CD4-positive, alpha-beta T cell treated with Interleukin-2 at 100 ng/mL for 4 hours (primary cell): ENCODE data around the gene GBX2.

Experiments
- DNase-seq: peaks from one replicate; pipeline ENCODE4 v3.0.0-alpha.2; 2020; ENCODE audit warnings: low spot score

GBX2 gene

DNA sequence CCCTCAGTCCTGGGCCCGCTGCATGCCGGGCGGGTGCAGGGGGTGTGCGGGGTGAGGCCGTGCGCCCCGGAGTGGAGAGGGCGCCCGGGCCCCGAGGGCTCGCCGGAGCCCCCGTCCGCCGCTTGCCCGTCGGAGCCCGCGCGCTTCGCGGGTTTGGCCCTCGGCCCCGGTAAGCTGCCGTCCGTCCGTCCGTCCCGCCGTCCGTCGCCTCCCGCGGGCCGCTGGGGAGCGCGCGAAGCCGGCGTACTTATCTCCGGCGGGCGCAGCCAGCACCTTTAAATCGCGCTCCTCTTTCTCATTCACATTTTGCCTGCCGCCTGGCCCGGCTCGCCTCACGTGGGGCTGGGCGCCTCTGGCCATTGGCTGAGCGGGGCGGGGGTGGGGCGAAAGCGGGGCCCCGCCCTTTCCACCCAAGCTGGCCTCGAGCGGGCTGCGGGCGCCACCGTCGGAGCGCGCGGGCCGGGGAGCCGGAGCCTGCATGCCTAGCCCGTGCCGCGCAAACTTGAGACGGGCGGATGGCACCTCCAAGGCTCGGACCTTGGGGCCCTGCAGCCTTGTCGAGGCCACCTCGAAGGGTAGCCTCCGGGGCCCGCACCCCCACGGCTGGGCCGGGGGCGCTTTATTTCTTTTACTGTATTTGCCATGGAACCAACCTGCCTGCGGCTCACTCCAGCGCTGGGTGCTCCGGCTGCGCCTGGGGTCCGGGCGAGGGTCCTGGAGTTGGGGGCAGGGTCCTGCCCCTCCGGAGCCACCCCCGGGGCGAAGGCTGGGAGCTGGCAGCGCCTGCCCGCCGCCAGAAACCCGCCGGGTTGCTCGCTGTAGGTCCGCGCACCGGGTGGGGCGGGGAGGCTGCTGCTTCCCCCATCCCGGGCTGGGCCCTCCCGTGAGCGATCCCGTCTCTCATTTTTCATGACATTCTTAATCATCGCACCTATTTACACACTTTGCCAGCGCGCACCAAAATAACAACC is at the start of gene GBX2:
TSS of gene GBX2 (minus strand) at position 277 of the 971 bp plus-strand sequence. CDS start 415 bp downstream, outside the sequence.
- no peak for DNase-seq

DNA sequence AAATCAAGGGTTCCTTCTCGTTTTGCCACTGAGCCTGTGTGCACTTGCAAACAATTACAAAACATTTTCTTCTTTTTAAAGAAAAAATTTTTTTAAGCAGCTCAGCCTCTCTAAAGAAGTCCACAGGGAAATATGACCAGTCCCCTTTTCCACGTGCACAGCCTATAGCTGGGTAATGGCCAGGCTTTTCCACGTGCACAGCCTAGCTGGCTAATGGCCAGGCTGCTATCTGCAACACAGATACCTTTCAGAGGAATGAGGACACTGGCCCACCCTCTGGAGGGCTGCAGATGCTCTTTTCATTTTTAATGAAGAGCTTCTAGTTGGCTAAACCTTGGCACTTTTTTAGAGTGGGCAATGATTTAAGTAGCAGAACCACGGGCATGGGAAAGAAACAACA is 49.7 kb upstream of the GBX2 start:
- DNase-seq: no peak

GRCh38 chr2:236216711-236217110 is 48.5 kb upstream of the GBX2 start:
- no peak for DNase-seq

GRCh38 chr2:236215761-236216333 is 47.7 kb upstream of the GBX2 start:
- no peak for DNase-seq

DNA sequence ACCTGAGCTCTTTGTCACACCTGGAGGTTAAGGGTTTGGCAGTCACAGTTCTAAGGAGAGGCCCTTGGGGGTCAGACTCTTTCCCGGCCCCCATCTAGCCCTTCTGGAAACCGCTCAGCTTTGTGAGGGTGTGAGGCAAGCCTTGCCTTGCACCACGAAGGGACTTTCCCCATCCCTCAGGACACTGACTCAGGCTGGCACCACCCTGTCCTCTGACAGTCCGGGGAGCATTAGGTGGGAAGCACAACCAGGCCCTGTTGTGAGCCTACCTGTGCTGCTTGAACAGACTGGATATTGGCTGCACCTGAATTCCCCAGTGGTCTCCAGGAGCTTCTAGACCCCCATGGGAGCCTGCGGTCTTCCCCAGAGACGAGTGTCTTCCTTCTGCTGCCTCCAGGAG is 47.0 kb upstream of the GBX2 start:
- no peak for DNase-seq

GRCh38 chr2:236214376-236214995 is 46.3 kb upstream of the GBX2 start:
- no peak for DNase-seq

DNA sequence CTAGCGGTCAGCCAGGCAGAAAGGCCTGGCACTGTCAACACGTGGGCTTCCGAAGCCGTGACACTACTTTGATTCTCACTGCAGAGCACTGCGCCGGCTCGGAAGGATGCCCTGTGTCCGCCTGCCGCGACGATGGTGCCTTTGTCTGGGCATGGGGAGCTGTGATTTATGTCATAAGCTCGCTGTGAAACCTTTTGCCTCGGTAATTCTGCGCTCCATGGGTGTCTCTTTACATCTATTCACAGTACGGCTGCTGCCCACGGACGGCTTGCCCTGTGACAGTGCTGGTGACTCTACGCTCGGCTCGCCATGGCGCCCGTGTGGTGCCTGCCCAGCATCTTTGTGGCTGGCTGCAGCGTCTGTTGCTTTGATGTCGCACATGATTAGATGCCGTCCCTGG is 43.1 kb upstream of the GBX2 start:
- no peak for DNase-seq

- DNase-seq: no peak
Measured at GRCh38 chr2:236210536-236210935, 42.4 kb upstream of the GBX2 start.

GRCh38 chr2:236209996-236210395 is 41.8 kb upstream of the GBX2 start:
- DNase-seq: no peak

DNA sequence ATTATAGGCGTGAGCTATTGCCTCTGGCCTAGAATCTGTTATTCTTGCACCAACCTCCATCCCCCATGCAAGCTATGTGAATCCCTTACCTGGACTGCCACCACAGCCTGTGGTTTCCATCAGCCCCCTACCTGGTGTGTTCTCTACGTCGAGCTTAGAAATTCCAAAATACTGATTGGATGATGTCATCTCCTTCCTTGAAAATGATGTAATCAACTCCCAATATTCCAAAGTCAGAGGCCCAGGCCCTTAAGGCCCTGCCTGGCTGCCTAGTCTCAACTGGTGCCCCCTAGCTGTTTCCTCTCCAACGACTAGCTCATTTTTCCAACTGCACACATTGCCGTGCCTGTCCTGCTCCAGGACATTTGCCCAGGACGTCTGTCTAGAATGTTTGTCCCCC is 41.3 kb upstream of the GBX2 start:
- DNase-seq: no peak

GRCh38 chr2:236208019-236208926 is 40.1 kb upstream of the GBX2 start:
- DNase-seq: no peak

DNA sequence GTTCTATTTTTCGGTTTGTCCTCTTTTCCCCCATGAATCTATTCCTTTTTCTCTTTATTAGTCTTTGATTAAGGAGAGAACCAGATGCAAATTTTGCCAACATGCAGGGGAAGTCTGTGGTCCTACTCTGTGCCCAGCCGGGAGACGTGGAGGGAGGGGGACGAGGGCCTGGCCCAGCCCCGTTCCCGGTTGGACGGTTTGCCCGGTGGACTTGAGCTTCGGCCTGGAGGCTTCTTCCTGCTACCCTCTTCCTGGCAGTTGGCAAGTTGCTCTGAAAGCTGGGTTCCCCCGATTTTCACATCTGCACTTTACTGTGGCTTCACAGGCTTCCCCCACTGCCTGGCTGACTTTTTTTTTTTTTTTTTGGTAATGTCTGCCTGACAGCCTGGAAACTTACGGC is 39.3 kb upstream of the GBX2 start:
- no peak for DNase-seq

DNA sequence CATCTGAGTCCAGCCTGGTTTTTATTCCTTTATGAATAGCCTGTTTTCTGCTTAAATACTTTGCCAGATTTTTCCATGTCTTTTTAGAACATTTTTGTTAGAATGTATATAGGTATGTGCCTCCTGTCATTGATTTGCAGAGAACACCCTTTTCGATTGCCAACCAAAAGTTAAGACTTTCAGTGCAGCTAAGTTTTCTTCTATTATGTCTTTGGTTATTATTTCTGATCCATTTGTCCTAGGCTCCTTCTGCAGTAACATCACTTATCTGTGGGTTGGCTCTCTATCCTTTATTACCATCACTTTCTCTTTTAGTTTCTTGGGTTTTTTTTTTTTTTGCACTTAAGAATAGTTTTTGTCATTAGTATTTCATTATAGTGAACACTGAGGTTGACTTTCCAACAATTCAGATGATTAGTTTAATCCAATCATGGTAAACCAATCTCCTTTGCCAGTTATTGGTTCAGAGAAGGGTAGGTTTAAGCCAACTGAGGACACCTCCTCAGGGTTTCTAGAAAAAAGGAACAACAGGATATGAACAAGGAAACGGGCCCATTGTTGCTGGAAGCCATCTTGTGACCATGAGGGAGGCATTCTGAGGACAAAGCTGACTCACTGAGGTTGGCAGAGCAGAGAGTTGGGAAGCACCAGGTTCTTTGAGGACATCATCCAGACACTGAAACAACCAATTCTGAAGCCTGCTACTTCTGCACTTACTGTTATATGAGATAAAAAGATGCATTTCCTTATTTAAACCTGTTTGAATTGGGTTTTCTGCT is 37.9 kb upstream of the GBX2 start:
- no peak for DNase-seq

GRCh38 chr2:236204953-236205352 is 36.8 kb upstream of the GBX2 start:
- no peak for DNase-seq

DNA sequence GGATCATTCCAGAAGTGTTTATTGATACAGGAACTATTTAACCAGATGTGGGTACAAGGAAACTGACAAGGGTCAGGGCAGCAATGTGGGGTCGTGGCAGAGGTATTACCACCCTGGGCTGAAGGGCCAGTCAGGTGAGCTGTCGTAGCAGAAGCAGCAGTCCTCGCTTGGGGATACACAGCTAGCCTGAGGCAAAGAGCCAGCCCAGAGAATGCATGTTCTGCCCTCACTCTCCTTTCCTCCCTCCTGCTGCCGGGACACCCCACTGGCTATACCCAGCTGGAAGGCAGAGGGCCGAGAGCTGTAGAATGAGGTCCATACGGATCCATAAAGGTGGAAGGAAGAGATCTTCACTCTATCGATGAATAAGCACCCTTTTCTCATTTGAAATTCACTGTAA is 32.2 kb upstream of the GBX2 start:
- DNase-seq: no peak

DNA sequence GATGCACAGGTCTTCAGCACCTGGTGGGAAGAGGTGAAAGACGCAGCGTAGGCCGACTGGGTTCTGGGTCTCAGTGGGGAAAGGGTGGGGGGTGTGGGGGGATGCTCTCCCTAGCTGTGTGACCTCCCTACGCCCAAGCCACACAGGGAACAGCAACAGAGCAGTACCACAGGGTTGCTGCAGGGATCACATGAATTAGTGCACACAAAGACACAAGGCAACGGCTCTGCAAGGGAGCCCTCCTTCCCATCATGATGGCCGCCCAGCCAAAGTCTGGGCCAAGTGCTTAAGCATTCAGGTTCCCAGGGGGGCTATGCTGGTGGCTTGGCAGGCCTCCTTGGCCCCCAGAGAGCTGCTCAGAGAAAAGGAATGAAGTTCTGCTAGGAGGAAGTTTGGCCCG is 28.2 kb upstream of the GBX2 start:
- DNase-seq: no peak

DNA sequence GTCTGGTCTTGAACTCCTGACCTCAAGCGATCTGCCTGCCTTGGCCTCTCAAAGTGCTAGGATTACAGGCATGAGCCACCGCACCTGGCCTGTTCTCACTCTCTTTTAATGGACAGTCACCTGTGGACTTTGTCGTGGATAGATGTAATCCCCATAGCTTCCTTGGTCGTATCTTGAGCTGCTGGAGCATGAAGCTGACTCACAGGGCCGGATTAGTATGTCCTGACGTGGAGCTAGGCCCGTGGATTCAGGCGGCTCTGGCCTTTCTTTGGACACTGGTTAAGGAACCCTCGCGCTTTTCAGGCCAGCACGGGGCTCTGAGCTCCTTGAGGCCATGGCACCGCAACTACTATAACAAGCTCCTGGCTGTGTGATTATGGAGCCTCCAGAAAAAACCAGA is 27.5 kb upstream of the GBX2 start:
- DNase-seq: no peak

GRCh38 chr2:236194786-236195185 is 26.6 kb upstream of the GBX2 start:
- DNase-seq: no peak

DNA sequence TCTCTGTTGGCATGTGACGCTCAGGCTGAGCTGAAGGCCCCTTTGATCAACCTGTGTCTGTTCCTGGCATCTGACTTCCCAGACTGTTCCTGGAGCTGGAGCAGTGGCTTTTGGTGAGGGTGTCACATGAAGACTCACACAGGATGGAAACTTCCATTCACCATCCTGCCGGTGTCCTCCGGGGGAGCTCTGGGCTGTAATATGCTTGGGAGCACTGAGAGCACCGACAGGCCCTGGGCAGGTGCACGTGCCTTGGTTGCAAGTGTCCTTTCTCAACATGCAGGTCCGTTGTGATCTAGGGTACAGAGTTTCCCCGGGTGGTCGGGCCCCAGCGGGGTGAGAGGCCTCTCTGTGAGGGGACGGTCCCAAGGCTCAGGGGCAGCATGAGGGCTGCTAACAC is 24.8 kb upstream of the GBX2 start:
- no peak for DNase-seq

- DNase-seq: no peak
Measured at GRCh38 chr2:236190674-236191073, 22.5 kb upstream of the GBX2 start.

- DNase-seq: no peak
Measured at GRCh38 chr2:236184701-236185100, 16.5 kb upstream of the GBX2 start.
